Measurements from ENCODE around the gene GRIA4.

DNA sequence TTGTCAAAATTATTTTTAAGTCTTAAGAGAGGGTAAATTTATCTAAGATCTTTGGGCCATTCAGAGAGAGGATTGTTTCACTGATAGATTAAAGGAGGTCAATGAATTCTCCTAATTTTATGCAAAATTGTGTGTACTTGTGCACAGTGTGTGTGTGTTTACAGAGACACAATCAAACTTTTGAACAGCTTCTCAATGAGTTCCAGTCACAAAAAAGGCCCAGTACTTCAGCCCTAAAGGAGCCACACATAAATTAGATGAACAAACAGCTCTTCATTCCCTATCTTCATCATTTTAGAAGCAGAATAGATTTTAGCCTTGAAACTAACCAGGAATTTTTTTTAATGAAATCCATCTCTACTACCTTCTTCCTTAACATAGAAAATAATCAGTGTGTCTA is 9.7 kb downstream of the GRIA4 start:
- TF ChIP-seq, protein P1, sequence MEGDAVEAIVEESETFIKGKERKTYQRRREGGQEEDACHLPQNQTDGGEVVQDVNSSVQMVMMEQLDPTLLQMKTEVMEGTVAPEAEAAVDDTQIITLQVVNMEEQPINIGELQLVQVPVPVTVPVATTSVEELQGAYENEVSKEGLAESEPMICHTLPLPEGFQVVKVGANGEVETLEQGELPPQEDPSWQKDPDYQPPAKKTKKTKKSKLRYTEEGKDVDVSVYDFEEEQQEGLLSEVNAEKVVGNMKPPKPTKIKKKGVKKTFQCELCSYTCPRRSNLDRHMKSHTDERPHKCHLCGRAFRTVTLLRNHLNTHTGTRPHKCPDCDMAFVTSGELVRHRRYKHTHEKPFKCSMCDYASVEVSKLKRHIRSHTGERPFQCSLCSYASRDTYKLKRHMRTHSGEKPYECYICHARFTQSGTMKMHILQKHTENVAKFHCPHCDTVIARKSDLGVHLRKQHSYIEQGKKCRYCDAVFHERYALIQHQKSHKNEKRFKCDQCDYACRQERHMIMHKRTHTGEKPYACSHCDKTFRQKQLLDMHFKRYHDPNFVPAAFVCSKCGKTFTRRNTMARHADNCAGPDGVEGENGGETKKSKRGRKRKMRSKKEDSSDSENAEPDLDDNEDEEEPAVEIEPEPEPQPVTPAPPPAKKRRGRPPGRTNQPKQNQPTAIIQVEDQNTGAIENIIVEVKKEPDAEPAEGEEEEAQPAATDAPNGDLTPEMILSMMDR (IDR thresholded peaks at IDR 0.05): no peak
- no peak for TF ChIP-seq EP300 (IDR thresholded peaks at IDR 0.05)
- no peak for TF ChIP-seq POLR2A (IDR thresholded peaks at IDR 0.05)
- no peak for TF ChIP-seq POLR2AphosphoS5 (IDR thresholded peaks at IDR 0.05)

Measured in upper lobe of left lung (tissue), 4 donors.